NCI-H82 treated with DMSO at 0.1 percent for 48 hours (cell line): ENCODE results near the gene VEZF1.
"Not testable (repeated sequence)": the region's sequence is repeated elsewhere in the genome, so short reads cannot be mapped to it uniquely, and the experiment has no call there.

ENCODE experiments used
- DNase-seq: peaks from one replicate; lab custom pipeline; 2025; ENCODE audit not compliant: unreplicated experiment; lab: John Stamatoyannopoulos, UW

Gene VEZF1

DNA sequence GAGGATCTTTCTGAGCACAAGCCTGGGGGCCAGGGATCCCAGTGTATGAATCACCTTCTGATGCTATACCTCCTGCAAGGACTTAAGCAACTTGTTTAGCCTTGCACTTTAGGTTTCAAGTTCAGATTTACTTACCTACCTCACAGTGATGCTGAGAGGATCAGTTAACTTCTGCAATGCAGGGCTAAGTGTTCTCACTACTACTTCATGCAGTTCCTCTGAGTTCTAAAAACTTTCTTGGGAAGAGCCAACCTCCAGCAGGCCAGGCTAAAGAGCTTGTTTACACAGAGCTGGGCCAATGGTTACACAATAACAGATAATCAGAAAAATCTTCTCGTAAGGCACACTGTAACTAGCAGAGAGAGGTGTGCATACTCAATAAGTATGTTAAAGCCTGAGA lies 13.0 kb downstream of the VEZF1 start:
- no peak for DNase-seq

DNA sequence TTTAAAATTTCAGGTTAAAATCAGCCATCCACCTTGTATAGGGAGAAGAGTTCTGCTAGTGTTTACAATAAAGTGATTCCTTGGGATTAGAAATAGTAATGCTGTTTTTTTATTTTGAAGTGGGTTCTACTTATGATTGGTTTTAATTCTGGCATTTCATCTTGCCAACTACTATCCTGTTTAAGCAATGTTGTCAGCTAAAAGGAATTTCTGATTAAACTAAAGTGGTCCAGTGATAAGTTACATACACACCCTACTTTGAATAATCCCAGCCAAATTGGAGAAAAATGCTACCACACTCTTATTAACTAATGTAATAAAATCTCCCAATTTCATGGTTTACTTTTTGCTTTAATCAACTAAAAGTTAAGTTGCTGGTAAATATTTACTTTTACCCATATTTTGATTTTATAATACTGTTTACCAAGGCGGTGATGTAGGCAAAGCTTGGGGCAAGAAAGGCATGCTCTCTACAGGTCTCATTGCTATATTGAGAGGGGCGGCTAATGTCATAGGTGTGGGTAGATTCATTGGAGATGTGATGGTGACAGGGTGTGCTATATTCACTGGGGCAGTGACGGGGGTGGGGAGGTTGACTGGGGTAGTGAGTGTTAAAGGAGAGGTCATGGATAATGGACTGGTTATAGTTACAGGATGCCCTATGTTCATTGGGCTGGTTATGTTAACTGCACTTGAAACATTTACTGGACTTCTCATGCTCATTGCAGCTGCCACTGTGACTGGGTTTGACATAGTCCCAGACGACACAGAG lies 13.8 kb downstream of the VEZF1 start:
- not testable (repeated sequence) for DNase-seq

DNA sequence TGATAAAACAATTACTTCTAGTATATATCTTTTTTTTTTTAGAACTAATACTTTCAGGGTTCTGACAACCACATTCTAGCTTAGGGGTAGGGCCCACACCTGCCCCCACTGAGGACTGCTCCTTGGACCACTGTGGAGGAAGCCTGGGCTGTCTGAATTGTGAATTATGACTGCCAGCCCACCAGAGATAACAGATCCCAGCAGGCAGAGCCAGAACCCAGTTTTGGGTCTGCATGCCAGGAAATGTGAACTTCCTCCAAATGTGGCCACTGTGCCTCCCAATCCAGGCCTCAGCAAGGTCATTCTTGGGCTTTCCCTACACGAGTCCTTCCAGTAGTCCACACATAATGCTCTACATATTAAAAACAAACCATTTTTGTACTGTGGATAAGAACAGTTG lies 15.9 kb downstream of the VEZF1 start:
- DNase-seq: no peak

DNA sequence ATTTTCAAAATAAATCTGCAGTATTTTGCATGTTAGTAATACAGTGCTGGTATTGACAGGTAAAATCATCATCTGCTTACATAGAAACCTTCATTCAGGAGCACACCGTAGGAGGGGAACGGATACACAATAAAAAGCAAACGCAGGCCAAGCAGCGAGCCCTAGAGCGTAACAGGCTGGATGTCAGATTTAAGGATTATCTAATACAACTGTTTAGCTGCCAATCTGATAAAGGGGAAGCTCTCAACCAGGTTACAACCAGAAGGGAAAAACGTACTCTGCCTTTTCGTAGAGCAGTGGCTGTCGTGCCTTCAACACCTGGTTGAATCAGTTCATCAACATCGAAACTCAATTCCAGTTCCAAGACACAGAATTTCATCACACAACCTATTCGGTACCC lies 16.5 kb downstream of the VEZF1 start:
- peak; percentile 68 for DNase-seq

GRCh38 chr17:57970710-57971109 lies 17.3 kb downstream of the VEZF1 start:
- no peak for DNase-seq

DNA sequence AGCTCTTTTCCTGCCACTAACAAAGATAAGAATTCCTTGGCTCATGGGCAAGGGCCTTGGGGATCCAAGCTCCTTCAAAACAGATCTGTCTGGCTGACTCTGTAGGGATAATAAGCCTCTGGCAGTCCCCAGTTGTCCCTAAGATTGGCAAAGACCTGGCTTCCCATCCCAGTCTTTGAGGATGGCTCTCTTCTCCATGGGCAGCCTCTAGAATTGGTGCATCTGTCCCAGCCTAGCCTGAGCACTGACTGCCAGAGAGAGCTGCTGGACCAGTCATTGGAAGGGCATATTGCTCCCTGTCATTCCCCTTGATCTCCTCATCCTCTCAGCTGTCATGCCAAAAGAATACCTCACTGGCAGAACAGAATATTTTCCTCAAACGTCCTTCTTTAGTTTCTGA lies 19.6 kb downstream of the VEZF1 start:
- no peak for DNase-seq

GRCh38 chr17:57966875-57967274 lies 21.2 kb downstream of the VEZF1 start:
- DNase-seq: no peak

GRCh38 chr17:57966246-57966645 lies 21.8 kb downstream of the VEZF1 start:
- no peak for DNase-seq

- DNase-seq: no peak
These were observed 22.4 kb downstream of the VEZF1 start for GRCh38 chr17:57965521-57966160.

GRCh38 chr17:57963149-57963511 lies 24.9 kb downstream of the VEZF1 start:
- DNase-seq: no peak

- no peak for DNase-seq
These were observed 25.5 kb downstream of the VEZF1 start for GRCh38 chr17:57962279-57963148.

DNA sequence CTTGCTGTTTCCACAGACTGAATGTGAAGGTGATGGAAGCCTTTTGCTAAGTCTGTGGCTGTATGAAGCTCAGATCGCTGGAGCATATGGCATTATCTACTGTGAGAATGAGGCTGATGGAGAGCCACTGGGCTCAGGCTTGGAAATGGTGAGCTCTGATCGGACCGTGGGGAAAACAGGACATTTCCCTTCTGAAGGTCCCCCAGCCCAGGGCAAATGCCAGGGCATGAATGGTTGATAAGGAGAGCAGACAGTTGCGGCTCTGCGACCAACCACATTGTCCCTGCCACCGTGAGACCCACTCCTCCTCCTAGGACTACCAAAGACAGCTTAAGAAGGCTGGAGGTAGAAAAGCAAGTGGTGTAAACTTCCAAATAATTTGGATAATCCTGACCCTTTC lies 28.1 kb downstream of the VEZF1 start:
- DNase-seq: no peak

GRCh38 chr17:57958391-57958790 lies 29.7 kb downstream of the VEZF1 start:
- not testable (repeated sequence) for DNase-seq

- no peak for DNase-seq
These were observed 30.2 kb downstream of the VEZF1 start for GRCh38 chr17:57957886-57958285.

DNA sequence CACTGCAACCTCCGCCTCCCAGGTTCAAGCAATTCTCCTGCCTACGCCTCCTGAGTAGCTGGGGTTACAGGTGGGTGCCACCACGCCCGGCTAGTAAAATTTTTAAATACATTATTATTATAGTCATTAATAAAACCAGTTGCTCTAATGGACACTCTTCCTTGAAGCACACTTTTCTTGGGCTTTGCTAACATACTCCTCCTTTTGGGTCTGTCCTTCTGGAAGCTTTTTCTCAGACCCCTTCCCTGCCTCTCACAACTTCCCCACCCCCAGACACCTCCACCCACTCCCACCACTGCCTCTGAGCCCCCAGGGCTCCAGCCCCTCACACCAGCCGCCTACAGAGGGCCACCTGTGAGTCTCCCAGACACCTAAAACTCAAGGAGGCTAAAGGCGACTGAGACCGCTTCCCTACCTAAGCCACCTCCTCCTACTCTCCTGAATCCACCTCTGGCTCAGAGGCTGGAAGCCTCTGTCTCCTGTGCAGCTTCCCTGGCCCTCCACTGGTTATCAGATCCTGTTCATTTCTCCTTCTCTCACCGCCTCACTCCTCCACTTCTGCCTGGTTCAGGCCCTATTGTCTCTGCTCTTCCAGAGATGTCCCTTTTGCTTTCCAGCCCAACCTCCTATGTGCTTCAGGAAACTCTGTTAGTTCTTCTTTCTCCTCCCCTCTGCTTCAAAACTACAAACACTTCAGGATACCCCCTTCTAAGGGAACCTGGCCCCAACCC lies 30.8 kb downstream of the VEZF1 start:
- no peak for DNase-seq

GRCh38 chr17:57956291-57957119 lies 31.5 kb downstream of the VEZF1 start:
- DNase-seq: peak; percentile 88

DNA sequence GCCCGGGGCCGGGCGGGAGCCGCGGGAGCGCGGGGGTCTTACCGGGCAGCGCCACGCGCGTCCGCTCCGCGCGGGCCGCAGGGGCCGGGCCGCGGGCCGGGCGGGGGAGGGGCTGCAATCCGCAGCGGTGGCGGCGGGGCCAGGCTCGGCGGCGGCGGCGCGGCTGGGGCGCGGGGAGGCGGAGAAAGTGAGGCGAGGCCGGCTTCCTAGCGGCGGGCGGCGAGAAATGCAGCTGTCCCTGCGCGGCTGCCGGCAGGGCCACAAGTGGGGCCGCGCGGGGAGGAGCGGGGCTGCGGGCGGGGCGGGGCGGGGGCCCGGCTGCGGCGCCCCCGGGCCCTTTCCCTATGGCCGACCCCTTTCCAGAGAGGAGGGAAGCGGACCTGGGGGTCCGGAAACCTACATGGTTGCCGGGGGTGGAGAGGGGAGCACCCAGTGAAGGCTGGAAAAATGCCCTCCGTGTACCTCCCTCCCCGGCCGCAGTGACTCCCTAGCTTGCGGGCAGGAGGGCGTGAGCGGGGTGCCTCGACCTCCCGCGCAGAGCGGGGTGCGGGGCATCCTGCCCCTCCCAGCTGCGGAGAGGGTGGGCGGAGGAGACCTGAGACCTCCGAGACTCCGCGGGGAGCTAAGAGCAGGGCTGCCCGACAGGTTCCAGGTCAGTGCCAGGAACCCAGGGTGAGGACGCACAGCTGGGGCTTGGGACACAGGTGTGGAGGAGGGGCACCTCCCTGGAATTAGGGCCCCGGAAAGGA lies 32.7 kb downstream of the VEZF1 start, which contains the start of gene CUEDC1:
Gene CUEDC1 (minus strand): TSS at position 230 of the 749 bp plus-strand sequence. CDS start 69,848 bp downstream, outside the sequence.
- no peak for DNase-seq

DNA sequence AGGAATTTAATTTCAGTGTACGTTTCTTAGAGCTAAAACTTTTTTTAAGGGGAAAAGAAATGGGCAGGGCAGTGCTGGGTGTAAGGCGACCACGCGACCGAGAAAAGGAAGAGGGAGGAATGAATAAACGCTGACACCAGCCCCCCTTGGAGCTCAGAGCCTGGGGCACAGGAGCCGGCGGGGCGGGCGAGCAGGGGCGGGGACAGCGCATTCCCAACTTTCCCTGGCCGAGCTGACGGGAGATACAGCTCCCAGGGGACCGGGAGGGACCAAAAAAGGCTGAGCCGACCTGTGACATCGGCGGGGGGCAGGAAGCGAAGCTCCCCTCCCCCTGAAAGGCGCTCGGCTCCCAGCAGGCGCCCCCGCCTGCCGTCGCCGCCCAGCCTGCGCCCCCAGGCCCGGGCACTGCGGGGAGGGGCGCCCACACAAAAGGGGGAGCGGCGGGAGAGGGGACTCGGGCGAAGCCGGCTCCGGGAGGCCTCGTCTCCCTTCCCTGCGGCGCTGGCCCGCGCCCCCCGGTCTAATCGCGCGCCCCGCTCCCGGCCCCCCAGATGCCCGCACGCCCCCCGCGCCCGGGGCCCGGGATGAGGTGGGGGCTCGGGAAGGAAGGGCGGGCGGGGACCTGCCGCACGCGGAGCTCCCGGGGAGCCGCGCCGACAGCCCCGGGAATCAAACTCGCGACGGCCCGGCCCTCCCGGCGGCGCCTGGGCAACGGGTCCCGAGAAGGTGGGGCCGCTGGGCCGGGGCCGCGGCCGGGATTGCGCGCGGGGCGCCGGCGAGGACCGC lies 33.5 kb downstream of the VEZF1 start:
- DNase-seq: peak; percentile 79
